Stimulated activated naive CD4-positive, alpha-beta T cell treated with Interleukin-2 at 50 U/mL for 16 hours (primary cell): ENCODE data around the gene INCA1.

Experiments used
- DNase-seq: peaks from one replicate; lab custom pipeline; 2025; lab: John Stamatoyannopoulos, UW

INCA1 gene

DNA sequence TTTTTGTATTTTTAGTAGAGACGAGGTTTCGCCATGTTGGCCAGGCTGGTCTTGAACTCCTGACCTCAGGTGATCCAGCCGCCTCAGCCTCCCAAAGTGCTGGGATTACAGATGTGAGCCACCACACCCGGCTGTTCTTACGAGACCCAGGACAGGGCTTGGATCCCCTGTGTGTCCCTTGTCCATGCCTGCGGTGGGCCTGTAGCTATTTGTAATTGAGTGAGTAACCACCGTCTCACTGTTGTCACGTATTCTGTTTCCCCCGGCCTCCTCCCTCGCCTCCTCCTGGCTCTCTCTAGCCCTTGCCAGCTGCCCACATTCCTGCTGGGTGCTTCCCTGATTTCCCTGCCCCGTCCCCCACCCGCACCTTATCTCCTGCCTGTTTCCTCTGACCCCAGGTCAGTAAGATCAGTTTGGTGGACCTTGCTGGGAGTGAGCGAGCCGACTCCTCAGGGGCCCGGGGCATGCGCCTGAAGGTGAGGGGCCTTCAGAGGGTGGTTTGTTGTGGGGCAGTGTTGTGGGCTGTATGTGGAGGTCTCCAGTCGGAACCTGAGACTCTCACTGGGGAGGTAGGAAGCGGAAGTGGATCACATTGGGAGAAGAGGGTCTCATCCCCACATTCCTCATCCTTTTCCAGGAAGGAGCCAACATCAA is 6.0 kb upstream of the INCA1 start:
- no peak for DNase-seq

DNA sequence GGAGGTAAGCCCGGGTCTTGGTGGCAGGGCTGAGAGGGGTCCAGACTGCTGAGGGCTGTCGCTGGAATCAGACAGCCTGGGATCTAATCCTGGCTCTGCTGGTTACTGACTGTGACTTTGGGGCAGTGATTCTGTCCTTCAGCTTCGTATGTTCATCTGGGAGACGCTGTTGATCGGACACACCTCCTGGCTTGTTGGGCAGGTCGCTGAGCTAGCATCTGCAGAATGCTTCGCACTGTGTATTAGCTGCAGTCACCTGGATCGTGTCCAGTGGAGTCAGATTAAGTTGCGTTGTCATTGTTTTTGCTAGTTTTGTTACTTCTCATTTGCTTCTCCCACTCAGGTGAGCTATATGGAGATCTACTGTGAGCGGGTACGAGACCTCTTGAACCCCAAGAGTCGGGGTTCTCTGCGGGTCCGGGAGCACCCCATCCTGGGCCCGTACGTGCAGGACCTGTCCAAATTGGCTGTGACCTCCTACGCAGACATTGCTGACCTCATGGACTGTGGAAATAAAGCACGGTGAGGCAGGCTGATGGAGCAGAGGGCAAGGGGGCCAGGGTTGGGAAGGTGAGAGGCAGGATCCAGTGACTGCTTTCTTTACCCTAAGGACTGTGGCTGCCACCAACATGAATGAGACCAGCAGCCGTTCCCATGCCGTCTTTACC is 4.9 kb upstream of the INCA1 start:
- DNase-seq: no peak

DNA sequence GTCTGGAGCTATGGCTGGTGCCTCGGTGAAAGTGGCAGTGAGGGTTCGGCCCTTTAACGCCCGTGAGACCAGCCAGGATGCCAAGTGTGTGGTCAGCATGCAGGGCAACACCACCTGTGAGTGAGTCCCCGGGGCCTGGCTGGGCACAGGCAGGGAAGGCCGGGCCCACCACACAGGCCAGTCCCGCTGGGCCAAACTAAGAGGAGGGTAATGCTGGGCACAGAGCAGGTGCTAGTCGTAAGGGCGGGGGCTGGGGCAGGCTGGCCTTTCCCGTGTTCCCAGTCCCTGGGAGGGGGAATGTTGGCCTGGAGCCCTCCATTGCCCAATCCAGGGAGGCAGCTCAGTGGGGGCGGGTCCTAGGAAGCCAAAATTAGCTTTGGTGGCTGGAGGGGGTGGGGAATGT is 2.9 kb upstream of the INCA1 start:
- DNase-seq: no peak

DNA sequence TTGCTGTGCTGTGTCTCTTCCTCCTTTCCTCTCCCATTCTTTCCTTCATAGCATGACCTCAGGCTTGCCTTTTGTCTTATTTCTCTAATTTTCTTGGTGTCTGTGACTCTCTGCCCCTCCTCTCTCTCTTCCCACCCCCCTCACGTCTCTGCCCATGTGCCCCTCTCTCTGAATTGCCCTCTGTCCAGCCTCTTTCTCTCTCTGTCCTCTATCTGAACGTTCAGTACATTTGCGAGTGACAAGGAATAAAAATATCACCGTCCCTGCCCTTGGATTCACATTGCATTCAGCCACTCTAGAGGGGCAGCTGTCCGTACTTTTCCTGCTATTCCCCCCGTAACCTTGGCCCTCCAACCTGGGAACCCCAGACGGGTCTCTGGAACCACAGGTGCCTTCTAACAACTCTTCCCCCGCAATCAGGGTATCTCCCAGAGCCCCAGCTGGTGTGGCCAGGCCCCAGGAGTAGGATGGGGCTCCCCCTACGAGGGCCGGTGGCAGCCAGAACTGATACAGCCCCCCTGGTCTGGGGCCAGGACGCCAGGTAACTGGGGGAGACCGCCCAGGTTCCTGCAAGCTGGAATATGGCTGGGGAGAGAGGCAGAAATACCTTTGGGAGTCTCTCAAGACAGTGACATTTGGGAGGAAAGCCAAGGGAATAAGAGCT is 2.2 kb upstream of the INCA1 start:
- DNase-seq: no peak

DNA sequence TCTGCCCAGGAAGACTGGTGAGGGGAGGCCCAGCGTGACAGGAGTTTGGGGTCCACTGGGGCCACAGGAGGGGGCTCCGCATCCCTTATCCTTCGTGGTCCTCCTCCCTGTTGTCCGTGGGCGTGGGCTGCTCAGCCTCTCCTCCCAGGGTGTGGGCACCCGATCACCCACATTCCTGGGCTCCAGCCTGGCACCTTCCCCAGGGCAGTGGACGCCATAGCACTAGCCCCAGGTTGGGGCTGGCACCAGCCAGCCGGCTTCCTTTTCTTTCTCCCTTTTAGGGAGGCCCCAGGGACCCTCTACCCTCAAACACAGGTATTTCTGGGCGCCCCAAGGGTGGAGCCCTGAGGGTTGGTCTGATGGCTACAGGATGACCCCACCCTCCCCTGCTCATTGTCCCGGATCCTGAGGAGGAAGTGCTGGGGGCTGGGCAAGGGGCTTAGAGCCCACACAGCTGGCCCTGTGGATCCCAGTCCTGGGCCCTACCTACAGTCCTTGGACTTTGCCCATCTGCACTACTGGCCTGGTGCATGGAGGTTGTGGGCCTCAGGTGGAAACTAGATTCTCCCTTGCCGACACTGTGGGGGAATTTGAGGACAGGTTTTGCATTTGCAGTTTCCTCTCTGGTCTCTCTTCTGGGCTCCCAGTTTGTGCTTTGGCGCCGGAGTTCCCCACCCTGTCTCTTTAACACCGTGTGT is 1.6 kb upstream of the INCA1 start:
- DNase-seq: no peak

DNA sequence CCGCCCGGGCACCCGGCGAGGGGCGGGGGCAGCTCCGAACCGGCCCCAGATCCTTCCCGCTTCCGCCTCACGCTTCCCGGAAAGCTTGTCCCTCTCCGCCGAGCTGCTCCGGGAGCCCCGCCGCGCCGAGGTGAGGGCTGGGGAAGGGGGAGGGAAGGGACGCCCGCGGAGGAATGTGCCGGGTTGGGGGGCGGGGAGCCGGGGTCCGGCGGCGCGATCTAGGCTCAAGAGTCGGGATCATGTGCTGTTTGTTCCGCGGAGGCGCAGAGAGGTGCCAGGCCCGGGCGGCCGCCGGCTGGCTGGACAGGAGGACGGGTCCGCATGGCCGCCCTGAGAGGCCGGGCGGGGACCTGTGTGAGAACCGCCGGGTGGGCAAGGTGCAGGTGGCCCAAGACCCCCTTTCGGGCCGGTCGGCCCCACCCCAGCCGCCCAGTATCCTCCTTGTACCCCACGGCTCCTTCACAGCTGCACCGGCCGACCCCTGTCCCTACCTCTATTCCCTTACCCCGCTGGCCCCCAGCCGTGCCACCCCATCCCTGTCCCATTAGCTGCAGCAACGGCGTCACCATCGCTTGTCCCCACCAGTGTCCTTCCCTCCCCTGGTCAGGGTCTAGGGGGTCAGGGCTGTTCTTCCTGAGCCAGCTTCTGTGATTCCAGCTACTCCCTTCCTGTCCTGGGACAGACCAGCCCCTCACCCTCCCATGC is 857 bp upstream of the INCA1 start:
- DNase-seq: no peak

DNA sequence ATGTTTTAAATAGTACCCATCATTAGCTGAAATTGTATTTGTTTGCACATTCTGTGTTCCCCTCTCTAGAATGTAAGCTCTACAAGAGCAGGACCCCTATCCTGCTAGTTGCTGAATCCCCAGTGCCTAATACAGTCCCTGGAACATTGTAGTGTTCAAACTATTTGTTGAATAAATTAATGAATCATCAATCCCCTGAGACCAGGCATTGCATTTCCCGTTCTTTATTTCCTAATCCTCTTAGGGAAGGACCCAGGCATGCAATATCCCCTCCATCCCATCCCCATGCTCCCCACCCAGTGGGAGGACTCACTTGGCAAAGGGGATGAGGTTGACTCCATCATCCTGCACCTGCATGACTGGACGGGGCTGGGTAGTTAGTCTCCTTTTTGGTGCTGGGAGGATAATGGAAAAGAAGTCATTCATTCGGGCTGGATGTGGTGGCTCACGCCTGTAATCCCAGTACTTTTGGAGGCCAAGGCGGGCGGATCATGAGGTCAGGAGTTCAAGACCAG is 3.2 kb downstream of the INCA1 start:
- no peak for DNase-seq

DNA sequence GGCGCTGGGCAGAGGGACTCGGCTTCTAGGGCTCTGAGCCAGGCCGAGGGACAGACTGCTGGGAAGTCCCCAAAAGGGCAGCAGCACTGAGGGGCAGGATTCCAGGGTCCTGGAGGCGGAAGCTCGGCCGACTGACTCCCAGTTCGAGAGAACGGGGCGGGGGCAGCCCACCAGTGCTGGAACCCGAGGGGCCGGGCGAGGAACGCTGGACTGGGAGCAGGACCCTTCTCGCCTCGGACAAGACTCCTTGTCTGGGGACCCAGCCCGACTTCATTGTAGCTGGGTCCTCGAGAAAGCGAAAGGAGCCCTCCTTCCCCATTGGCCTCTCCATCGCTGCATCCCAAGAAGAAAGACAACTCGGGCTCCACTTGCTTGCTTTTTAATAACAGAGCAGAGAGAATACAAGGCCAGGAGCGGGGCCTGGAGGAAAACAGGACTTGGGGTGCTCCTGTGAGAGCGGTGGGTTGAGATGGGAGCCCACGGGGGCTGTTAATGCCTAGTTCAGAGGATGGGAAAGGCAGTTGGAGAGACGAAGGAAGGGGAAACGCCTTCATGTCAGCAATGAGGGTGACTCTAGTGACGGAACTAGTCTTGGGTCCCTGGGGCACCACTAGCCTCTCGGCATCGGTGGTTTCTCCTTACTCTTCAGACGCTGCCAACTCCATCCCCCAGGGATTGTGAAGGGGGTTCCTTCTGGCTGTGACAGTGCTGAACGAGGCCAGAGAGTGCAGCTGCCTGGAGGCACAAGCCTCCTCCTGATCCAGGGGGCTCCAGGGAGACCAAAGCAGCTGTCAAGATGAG is 9.4 kb downstream of the INCA1 start:
- DNase-seq: no peak

DNA sequence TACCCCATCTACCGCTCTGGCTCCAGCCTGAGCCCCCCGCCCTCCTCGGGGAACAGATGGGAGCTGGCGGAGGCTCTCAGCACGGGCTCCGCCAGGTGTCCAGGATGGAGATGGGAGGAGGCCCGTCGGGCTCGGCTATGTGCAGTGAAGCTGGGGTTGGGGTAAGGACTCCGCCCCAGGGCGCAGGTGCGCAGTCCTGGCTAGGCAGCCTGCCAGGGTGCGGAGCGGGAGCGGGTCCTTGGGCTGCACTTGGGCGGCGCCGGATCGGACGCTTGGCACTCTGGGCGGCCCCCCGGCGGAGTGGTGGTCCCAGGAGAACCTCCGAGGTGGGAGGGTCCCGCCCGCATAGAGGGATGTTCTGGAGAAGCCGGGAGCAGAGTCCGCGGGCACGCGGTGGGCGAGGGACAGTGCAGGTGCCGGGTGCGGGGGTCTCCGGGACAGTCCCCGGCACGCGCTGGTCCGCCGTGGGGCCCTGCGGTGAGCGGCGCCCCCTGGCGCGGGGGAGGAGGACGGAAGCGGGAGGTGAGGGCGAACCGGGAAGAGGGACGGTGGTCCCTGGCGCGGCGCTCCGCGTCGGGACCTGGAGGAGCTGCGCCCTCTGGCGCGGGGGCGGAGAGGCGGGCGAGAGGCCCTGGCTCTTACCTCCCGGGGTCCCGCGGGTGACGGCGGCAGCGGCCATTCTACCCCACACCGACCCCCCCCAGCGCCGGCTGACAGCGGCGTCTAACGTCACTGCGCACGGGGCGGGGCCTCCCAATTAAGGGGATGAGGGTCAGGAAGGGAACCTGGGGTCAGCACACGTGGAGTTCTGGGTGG is 10.2 kb downstream of the INCA1 start, which contains the start of gene CAMTA2:
Gene CAMTA2, minus strand, starts transcription at position 725 of the 816 bp plus-strand sequence. CDS start 1,453 bp downstream, outside the sequence.
- DNase-seq: peak; percentile 89

DNA sequence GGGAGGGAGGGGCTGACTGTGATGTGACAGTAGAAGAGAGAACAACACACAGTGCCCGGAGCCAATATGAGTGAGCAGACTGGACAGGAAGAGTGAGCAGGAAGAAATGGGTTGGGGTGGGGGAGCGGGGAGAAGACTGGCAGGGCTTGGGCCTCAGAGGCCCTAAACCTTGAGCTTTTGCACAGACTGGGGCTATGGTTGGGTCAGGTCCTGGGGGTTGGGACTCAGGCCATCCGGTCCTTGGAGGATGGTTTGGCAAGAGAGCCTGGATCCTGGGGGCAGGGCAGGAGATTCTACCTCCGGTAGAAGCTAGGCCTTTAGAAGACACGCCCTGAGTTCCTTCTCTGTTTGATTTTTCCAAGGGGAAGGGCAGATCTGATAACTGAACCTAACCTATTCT is 10.9 kb downstream of the INCA1 start:
- no peak for DNase-seq

DNA sequence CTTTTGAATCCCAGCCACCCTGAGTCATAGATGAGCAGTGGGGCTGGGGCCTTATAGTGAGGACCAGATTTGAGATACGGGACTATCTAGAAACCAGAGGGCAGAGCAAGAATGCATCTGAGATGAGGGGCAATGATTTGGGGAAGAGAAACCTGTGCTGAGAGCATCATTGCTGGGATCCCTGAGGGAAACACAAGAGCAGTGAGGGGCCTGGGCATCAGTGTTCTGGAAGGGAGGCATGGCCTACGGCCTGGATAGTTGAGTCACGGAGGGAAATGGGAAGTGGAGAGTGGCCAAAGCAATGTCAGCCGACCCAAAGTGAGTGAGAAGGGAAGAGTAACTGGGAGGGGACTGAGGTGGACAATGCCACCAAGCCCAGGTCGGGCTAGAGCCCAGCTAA is 15.0 kb downstream of the INCA1 start:
- DNase-seq: no peak

DNA sequence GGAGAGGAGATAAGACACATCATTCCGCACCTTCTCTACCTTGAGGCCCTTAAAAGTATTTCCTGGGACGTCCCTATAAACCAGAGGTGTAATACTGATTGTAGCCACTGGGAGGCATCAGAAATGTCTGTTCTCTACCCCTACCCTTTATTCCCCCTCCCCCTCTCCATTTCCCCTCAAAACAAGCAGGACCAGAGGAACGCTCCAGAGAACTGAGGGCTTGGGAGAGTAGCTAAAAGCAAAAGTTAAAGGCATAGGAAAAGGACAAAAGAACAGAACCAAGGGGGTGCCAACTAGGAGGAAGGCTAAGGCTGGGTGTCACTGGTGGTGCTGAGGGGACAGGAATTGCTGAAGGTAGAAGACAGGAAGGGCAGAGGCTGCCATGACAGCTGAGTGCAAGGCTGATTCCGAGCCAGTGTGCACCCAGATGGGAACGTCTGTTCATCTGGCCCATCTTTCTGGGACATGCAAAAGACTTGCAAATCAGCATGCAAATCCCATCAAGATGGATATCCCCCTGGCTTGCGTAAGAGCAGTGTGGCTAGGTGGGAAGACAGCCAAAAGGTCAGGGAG is 16.6 kb downstream of the INCA1 start:
- no peak for DNase-seq

DNA sequence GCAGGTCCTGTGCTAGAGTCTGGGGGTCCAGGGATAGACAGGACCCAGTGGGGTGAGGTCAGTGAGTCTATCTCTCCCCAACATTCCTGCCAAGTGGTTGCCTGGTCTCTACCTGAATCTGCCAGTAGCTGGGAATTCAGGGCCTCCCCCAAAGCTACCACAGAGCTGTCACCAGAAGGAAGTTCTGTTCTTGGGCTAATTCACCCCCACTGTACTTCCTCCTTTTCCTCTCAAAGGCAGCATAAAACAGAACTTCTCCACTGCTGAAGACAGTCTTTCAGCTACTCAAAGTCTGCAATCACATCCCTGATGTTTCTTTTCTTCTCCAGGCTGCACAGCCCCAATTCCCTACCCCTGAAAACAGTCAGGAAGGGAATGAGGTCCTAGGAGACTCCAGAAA is 18.6 kb downstream of the INCA1 start:
- DNase-seq: no peak

DNA sequence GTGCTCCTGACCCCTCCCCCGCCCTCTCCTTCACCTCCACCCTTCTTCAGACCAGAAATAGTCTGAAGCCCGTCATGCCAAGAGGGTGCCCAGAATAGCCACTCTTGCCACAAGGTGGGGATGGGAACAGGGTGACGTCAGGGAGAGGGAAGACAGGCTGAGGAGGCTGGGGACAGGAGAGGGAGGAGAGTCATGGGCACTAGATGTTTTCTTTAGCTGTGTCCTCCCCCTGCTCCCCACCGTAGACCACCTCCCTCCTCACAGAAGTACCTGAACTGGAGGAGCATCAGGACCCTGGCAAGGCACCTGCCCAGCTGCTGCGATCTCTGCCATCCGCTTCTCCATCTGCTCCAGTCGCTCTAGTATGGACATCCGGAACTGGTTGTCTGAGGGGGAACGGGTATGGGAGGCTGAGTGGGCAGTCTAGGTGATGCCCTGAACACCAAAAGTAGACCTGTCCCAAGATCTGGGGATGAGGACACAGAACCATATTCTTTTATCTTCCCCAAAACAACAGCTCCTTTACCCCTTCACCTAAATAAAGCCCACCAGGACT is 23.1 kb downstream of the INCA1 start:
- DNase-seq: no peak

DNA sequence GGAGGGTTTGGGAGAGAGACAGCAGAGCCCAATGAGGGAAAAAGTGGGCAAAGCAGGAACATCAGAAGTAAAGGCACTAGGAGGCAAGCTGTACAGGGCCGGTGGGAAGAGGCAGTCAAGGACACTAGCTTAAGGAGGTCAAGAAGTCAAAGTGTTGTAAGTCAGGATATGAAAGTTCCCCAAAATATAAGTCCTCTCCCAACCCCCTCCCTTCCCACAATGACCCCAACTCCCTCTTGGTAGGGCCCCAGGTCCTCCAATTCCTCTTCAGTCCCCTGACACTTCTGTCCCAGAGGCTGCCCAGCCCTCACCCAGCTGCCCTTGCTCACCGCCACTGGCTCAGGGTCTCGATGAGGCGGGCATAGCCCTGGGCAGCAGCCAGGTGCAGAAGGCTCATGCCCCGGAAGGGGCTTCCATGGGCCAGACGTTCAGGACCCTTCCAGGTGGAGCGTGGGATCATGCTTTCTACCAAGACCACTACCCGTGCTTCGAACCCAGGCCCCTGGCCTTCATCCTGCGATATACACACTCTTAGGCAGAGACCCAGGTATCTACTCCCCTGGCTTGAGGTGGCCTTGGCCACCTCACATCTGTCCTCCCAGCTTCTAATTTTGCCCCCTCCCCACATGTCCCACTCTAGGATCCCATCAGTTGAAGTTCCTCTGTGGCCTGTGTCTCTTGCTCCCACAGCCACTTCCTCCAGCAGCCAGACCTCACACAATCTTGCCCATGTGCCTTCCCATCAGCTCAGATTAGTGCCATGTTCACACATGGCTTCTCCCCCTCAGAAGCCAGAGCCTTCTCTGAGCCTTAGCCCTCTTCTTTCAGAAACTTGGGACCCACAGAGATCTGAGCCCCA is 23.8 kb downstream of the INCA1 start:
- no peak for DNase-seq

DNA sequence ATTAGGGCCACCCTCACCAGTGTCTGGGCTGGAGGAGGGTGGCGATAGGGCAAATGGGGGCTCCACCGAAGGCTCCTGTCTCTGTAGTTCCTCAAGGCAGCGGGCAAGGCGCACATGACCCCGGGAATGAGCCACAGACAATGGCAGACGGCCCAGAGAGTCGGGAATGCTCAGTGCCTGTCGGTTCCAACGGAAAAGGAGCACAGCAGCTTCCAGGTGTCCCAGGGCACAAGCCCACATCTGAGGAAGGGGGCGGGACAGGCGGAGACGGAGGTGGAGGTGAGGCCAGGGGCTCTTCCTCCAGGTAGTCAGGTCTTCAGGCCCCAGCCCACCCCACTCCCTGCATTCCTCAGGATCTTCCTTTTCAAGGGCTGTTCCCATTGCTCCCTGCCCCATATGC is 24.6 kb downstream of the INCA1 start:
- DNase-seq: no peak

DNA sequence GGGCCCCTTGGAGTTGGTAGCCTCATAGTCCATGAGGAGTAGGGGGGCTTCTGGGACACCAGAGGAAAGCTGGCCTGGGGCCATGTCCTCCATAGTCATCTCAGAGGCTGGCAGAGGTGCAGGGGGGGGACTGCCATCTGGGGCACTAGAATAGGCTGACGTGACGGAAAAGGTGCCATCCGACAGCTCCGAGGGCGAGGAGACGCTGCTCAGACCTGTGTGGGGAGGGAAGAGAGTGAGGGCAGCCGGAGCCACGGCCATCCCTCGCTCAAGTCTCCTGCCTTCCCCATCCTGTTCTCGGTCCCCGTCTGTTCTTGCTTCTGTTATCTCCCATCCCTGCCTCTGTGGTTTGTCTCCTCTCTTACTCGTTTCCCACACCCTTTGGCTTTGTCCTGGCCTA is 25.0 kb downstream of the INCA1 start:
- DNase-seq: no peak

DNA sequence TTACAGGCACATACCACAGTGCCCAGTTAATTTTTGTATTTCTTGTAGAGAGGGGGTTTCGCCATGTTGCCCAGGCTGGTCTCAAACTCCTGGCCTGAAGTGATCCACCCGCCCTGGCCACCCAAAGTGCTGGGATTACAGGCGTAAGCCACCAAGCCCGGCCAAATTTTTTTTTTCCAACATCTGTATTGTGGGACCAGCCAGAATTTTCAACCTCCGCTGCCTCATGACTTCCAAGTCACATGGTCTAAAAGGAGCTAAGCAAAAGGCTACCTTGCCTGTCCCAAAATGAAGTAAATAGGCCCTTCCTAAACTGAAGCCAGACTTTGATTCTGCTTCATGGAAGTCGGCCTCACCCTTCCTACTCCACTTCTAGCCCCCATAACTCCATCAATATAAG is 25.5 kb downstream of the INCA1 start:
- DNase-seq: no peak

DNA sequence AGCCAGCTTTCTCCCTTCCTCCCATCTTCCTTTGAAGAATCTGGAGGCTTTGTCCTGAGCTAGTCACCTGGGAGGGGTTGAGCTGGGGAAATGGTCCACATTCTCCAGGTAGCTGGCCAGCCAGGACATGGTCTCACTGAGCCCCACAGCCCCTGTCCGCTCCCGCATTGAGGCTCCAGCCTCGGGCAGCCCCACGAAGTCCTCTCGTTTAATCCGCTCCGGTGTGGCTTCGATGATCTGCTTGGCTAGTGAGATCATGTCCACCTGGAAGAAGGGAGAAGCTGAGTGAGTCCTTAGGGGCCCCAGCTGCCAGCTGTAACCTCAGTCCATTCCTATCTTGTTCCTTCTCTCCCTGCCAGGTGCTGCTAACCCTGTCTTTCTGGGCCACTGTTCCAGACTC is 27.0 kb downstream of the INCA1 start:
- DNase-seq: no peak
